GM06990 (cell line): ENCODE results near the gene FRMD4A.
"Not testable (repeated sequence)": the region's sequence is repeated elsewhere in the genome, so short reads cannot be mapped to it uniquely, and the experiment has no call there.

Experiments used
- DNase-seq: peaks from one replicate; pipeline ENCODE4 v3.0.0-alpha.2; 2011; ENCODE audit not compliant: insufficient read length; ENCODE audit errors: extremely low read depth
- H3K27me3 ChIP-seq: replicated peaks from 2 replicates; pipeline ENCODE4 v1.6.0; 2011; ENCODE audit warnings: low read length; ENCODE audit not compliant: control insufficient read depth, insufficient read depth
- H3K36me3 ChIP-seq: 2 replicates; pipeline ENCODE4 v1.5.1; 2011; ENCODE audit warnings: low read length; ENCODE audit not compliant: control insufficient read depth, insufficient read depth
- H3K4me3 ChIP-seq: replicated peaks from 2 replicates; pipeline ENCODE4 v1.5.1; 2011; ENCODE audit warnings: low read depth, mild to moderate bottlenecking, control low read depth, low read length
- TF ChIP-seq, protein P1 (sequence below): IDR thresholded peaks from 2 replicates; pipeline ENCODE4 v1.5.1; 2011; ENCODE audit warnings: low read length, control low read depth, mild to moderate bottlenecking, inconsistent platforms; ENCODE audit not compliant: insufficient read depth, poor library complexity, severe bottlenecking

The FRMD4A gene

GRCh38 chr10:14048930-14049613 is 281.7 kb downstream of the FRMD4A start:
- no peak overlapping the region for H3K4me3 ChIP-seq
- H3K36me3 ChIP-seq, result no peaks in the 10 kb centered on the region
- H3K27me3 ChIP-seq, result no peaks in the 10 kb centered on the region
- DNase-seq, result no peak
- TF ChIP-seq, protein P1, sequence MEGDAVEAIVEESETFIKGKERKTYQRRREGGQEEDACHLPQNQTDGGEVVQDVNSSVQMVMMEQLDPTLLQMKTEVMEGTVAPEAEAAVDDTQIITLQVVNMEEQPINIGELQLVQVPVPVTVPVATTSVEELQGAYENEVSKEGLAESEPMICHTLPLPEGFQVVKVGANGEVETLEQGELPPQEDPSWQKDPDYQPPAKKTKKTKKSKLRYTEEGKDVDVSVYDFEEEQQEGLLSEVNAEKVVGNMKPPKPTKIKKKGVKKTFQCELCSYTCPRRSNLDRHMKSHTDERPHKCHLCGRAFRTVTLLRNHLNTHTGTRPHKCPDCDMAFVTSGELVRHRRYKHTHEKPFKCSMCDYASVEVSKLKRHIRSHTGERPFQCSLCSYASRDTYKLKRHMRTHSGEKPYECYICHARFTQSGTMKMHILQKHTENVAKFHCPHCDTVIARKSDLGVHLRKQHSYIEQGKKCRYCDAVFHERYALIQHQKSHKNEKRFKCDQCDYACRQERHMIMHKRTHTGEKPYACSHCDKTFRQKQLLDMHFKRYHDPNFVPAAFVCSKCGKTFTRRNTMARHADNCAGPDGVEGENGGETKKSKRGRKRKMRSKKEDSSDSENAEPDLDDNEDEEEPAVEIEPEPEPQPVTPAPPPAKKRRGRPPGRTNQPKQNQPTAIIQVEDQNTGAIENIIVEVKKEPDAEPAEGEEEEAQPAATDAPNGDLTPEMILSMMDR, result no peak

DNA sequence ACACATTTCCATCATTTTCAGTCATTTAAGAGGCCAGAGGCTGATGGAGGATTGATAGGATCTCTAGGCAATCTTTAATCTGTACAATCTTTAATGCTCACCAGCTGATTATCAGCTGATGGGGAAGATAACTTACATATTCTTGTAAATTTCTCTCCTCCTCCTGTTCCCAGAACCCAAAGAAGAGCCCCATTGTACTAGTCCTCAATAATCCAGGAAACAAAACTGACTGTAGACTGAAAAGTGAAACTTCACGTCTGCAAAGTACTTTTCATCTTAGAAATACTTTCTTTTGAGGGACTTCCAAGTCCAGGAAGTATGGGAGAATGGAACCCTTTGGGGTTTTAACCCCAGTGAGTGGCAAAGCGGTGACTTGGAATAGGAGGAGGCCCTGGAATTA is 283.3 kb downstream of the FRMD4A start:
- DNase-seq, result no peak
- Histone ChIP-seq H3K27me3 (no peaks in the 10 kb centered on the region), H3K4me3 (no peak overlapping the region), H3K36me3 (no peaks in the 10 kb centered on the region)
- TF ChIP-seq, protein P1, result no peak

DNA sequence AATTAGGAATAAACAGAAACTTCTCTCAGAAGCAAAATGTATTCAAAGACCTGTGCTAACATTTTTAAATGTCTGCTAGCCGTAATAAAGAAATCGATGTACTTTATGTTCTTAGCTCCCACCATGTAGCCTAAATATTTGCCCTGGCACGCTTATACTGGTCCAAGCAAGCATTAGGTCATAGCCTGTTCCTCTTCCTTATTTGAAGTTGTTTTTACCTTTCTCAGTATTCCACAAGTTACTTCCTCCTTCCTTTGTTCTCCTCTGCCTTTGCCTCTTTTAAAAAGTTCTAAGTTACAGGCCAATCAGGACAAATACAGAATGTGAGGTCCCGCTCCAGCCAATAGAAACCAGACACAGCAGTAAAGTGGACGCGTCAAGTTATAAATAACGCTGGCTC is 288.7 kb downstream of the FRMD4A start:
- DNase-seq, H3K4me3 ChIP-seq, H3K27me3 ChIP-seq, H3K36me3 ChIP-seq: not testable (repeated sequence)

GRCh38 chr10:14040787-14041631 is 289.7 kb downstream of the FRMD4A start:
- Histone ChIP-seq H3K4me3 (no peak overlapping the region), H3K27me3 (no peaks in the 10 kb centered on the region), H3K36me3 (no peaks in the 10 kb centered on the region)
- TF ChIP-seq, protein P1, result no peak
- DNase-seq, result peak; percentile 34

- H3K36me3 ChIP-seq, result no peaks in the 10 kb centered on the region
- DNase-seq, result no peak
Measured at GRCh38 chr10:14039968-14040668, 290.6 kb downstream of the FRMD4A start.

More at GRCh38 chr10:14039968-14040668, 290.6 kb downstream of the FRMD4A start:
- no peak overlapping the region for H3K4me3 ChIP-seq
- TF ChIP-seq, protein P1, result no peak
- H3K27me3 ChIP-seq, result no peaks in the 10 kb centered on the region
